WTC11 (cell line): Measurements from ENCODE around the gene HS1BP3. TPM values are rescaled to one million over a fixed set of nuclear protein-coding genes. Genes with fewer than 3 reads are reported as not detected.

Source experiments
- ATAC-seq: fragments of 200-7000 bp; cut with Tn5 transposase; 2 replicates; pipeline ENCODE4 v1.10.0; 2021; ENCODE audit warnings: mild to moderate bottlenecking, moderate library complexity
- CTCF ChIA-PET: fragments of 300-600 bp; sonication (Branson Sonifier 250); formaldehyde crosslinking; loops from one replicate; lab custom pipeline; 2021; ENCODE audit warnings: antibody characterized with exemption; lab: Charles Lee
- POLR2A ChIA-PET: fragments of 350-600 bp; sonication (Branson Sonifier 250); formaldehyde crosslinking; loops from one replicate; lab custom pipeline; 2021; ENCODE audit warnings: antibody characterized with exemption; lab: Charles Lee
- DNase-seq: peaks from one replicate; pipeline ENCODE4 v3.0.0; 2021; ENCODE audit warnings: low spot score
- H3K27ac Mint-ChIP-seq: 2 replicates; pipeline ENCODE4 v1.8.0; 2021; ENCODE audit warnings: mixed read lengths
- H3K27me3 Mint-ChIP-seq: 2 replicates; pipeline ENCODE4 v1.8.0; 2021; ENCODE audit warnings: low read depth, mild to moderate bottlenecking, moderate library complexity, mixed read lengths
- H3K36me3 Mint-ChIP-seq: 2 replicates; pipeline ENCODE4 v1.8.0; 2021; ENCODE audit warnings: mixed read lengths
- H3K4me1 Mint-ChIP-seq: 2 replicates; pipeline ENCODE4 v1.8.0; 2022; ENCODE audit warnings: mixed read lengths
- H3K4me3 Mint-ChIP-seq: 2 replicates; pipeline ENCODE4 v1.8.0; 2021; ENCODE audit warnings: mild to moderate bottlenecking, moderate library complexity, mixed read lengths
- H3K9me3 Mint-ChIP-seq: 2 replicates; pipeline ENCODE4 v1.8.0; 2021; ENCODE audit warnings: mixed read lengths
- ARID4B ChIP-seq: sonication (generic); formaldehyde crosslinking; IDR thresholded peaks from 2 replicates; pipeline ENCODE4 v1.8.0; 2023; ENCODE audit warnings: missing genetic modification reagents, mild to moderate bottlenecking, borderline replicate concordance
- ATF1 ChIP-seq: sonication (generic); formaldehyde crosslinking; IDR thresholded peaks from 2 replicates; pipeline ENCODE4 v1.8.1; 2023; ENCODE audit warnings: mild to moderate bottlenecking, moderate library complexity, missing genetic modification reagents
- CTCF ChIP-seq: fragments of 200-600 bp; IDR thresholded peaks from 2 replicates; pipeline ENCODE4 v1.8.0; 2022; ENCODE audit warnings: antibody characterized with exemption
- FOXK1 ChIP-seq: sonication (generic); formaldehyde crosslinking; IDR thresholded peaks from 2 replicates; pipeline ENCODE4 v1.8.0; 2022; ENCODE audit warnings: mild to moderate bottlenecking, moderate library complexity, missing genetic modification reagents
- FOXP4 ChIP-seq: sonication (generic); formaldehyde crosslinking; IDR thresholded peaks from 2 replicates; pipeline ENCODE4 v1.8.0; 2022; ENCODE audit warnings: mild to moderate bottlenecking, missing genetic modification reagents
- GABPB1 ChIP-seq: sonication (generic); formaldehyde crosslinking; IDR thresholded peaks from 2 replicates; pipeline ENCODE4 v1.8.1; 2023; ENCODE audit warnings: mild to moderate bottlenecking, missing genetic modification reagents
- MLX ChIP-seq: sonication (generic); formaldehyde crosslinking; IDR thresholded peaks from 2 replicates; pipeline ENCODE4 v1.8.1; 2023; ENCODE audit warnings: mild to moderate bottlenecking, missing genetic modification reagents, moderate library complexity
- NFE2L1 ChIP-seq: sonication (generic); formaldehyde crosslinking; IDR thresholded peaks from 2 replicates; pipeline ENCODE4 v1.8.1; 2023; ENCODE audit warnings: missing genetic modification reagents
- OVOL2 ChIP-seq: fragments of 250-450 bp; sonication (Bioruptor Pico); IDR thresholded peaks from 2 replicates; pipeline ENCODE4 v1.9.0; 2021; ENCODE audit warnings: mild to moderate bottlenecking, borderline replicate concordance
- SP1 ChIP-seq: sonication (generic); formaldehyde crosslinking; conservative IDR thresholded peaks from 2 replicates; pipeline ENCODE4 v1.8.1; 2022; ENCODE audit warnings: missing genetic modification reagents
- TEAD4 ChIP-seq: sonication (generic); formaldehyde crosslinking; IDR thresholded peaks from 2 replicates; pipeline ENCODE4 v1.8.0; 2022; ENCODE audit warnings: mild to moderate bottlenecking, missing genetic modification reagents
- ZBTB43 ChIP-seq: sonication (generic); formaldehyde crosslinking; IDR thresholded peaks from 2 replicates; pipeline ENCODE4 v1.8.1; 2023; ENCODE audit warnings: mild to moderate bottlenecking, missing genetic modification reagents
- ZNF121 ChIP-seq: sonication (generic); formaldehyde crosslinking; IDR thresholded peaks from 2 replicates; pipeline ENCODE4 v1.8.0; 2023; ENCODE audit warnings: missing genetic modification reagents
- ZNF671 ChIP-seq: fragments of 250-450 bp; sonication (Bioruptor Pico); IDR thresholded peaks from 2 replicates; pipeline ENCODE4 v1.8.0; 2021; ENCODE audit warnings: mild to moderate bottlenecking
- ZSCAN18 ChIP-seq: fragments of 250-450 bp; sonication (Bioruptor Pico); IDR thresholded peaks from 2 replicates; pipeline ENCODE4 v2.1.2; 2022; ENCODE audit warnings: mild to moderate bottlenecking, moderate library complexity
- total RNA-seq: library from RNA; stranded (reverse); gene quantifications from 3 replicates; pipeline ENCODE4 v1.2.3, GENCODE V29; 2021

The HS1BP3 gene
- total RNA-seq, 1 experiment from 2014 or later, result 17.9 TPM

GRCh38 chr2:20684581-20685063 lies 33.7 kb upstream of the HS1BP3 start:
- POLR2A ChIA-PET, result no interaction called here
- ATAC-seq (no peak), DNase-seq (no peak)
- H3K9me3 Mint-ChIP-seq, result peaks cover 6% of the 10 kb centered on the region
- peaks cover 19% of the 10 kb centered on the region for H3K36me3 Mint-ChIP-seq
- no peak overlapping the region for H3K27ac Mint-ChIP-seq
- H3K27me3 Mint-ChIP-seq, result no peaks in the 10 kb centered on the region
- no peak overlapping the region for H3K4me3 Mint-ChIP-seq
- H3K4me1 Mint-ChIP-seq, result no peaks in the 10 kb centered on the region
- CTCF ChIA-PET, result interaction anchor here (0.7 to 2.0 kb wide), 3 partner anchors 9 to 23 kb away, joined by 4 to 7 read pairs (median 4); no protein-coding TSS in a partner anchor
- no peak for TF ChIP-seq GABPB1 (CRISPR knock-in tag)
- TF ChIP-seq ZNF121, result no peak
- no peak for TF ChIP-seq ZBTB43
- TF ChIP-seq OVOL2 (CRISPR knock-in tag), result no peak
- no peak for TF ChIP-seq MLX (CRISPR knock-in tag)
- TF ChIP-seq FOXP4 (CRISPR knock-in tag), result no peak
- no peak for TF ChIP-seq SP1 (CRISPR knock-in tag)
- no peak for TF ChIP-seq ZNF671 (CRISPR knock-in tag)

GRCh38 chr2:20682167-20682920 lies 31.4 kb upstream of the HS1BP3 start:
- Mint-ChIP-seq H3K36me3 (peaks cover 7% of the 10 kb centered on the region; the same call in 1 of the 2 replicates), H3K4me1 (0 out of 2 replicates have a peak, but pooled peaks cover 5% of the 10 kb centered on the region), H3K9me3 (no peaks in the 10 kb centered on the region), H3K27me3 (no peaks in the 10 kb centered on the region), H3K27ac (no peak overlapping the region), H3K4me3 (no peak overlapping the region)
- peak; percentile 67 for ATAC-seq
- ChIA-PET CTCF (interaction anchor here (0.6 to 1.5 kb wide), 4 partner anchors 21 to 449 kb away, joined by 3 to 6 read pairs (median 4); partner anchors contain the start of gene HS1BP3), POLR2A (interaction anchor here (0.5 kb wide), 1 partner anchor 13 kb away, joined by 3 read pairs; no protein-coding TSS in a partner anchor)
- DNase-seq, result no peak
- TF ChIP-seq CTCF (0 out of 2 replicates have a peak, but pooled peaks have one; percentile 25), FOXP4 (CRISPR knock-in tag) (no peak), FOXK1 (CRISPR knock-in tag) (no peak)

GRCh38 chr2:20680744-20681375 lies 30.0 kb upstream of the HS1BP3 start:
- Mint-ChIP-seq H3K9me3 (no peaks in the 10 kb centered on the region), H3K4me3 (no peak overlapping the region), H3K36me3 (no peaks in the 10 kb centered on the region), H3K27me3 (no peaks in the 10 kb centered on the region; the same call in 1 of the 2 replicates), H3K4me1 (peaks cover 10% of the 10 kb centered on the region), H3K27ac (no peak overlapping the region)
- ChIA-PET POLR2A (no interaction called here), CTCF (interaction anchor here (1.2 to 1.3 kb wide), 2 partner anchors 19 to 282 kb away, joined by 4 to 6 read pairs; no protein-coding TSS in a partner anchor)
- ATAC-seq (no peak), DNase-seq (no peak)
- TF ChIP-seq NFE2L1 (CRISPR knock-in tag) (no peak), ZSCAN18 (CRISPR knock-in tag) (no peak), ARID4B (no peak), ATF1 (no peak), TEAD4 (CRISPR knock-in tag) (no peak)
